Esophagus (tissue), 2 donors: ENCODE data around the gene COG1. TPM values are rescaled to one million over a fixed set of nuclear protein-coding genes. Genes with fewer than 3 reads are reported as not detected.

Experiments used
- H3K27ac ChIP-seq, 2 donors: one replicate each; pipeline ENCODE4 v1.5.1; 2013; ENCODE audit warnings: low read depth in 2 of 2, mild to moderate bottlenecking in 2 of 2, inconsistent platforms in 1 of 2, low read length in 1 of 2, moderate library complexity in 1 of 2
- H3K27me3 ChIP-seq, 2 donors: one replicate each; pipeline ENCODE4 v1.6.1; 2013; ENCODE audit warnings: low read length in 2 of 2, control low read depth in 1 of 2, mild to moderate bottlenecking in 1 of 2; ENCODE audit not compliant: insufficient read depth in 2 of 2, control insufficient read depth in 1 of 2
- H3K36me3 ChIP-seq, 2 donors: one replicate each; pipeline ENCODE4 v1.6.1; 2013; ENCODE audit warnings: low read length in 1 of 2; ENCODE audit not compliant: control insufficient read depth in 2 of 2, insufficient read depth in 2 of 2
- H3K4me1 ChIP-seq, 2 donors: one replicate each; pipeline ENCODE4 v1.6.1; 2013; ENCODE audit warnings: low read length in 1 of 2; ENCODE audit not compliant: control insufficient read depth in 2 of 2, insufficient read depth in 2 of 2
- H3K4me3 ChIP-seq, 2 donors: one replicate each; pipeline ENCODE4 v1.5.1; 2013; ENCODE audit warnings: low read length in 2 of 2, mild to moderate bottlenecking in 2 of 2, low read depth in 1 of 2, moderate library complexity in 1 of 2
- H3K9me3 ChIP-seq, 2 donors: one replicate each; pipeline ENCODE4 v1.6.1; 2013; ENCODE audit warnings: mild to moderate bottlenecking in 2 of 2, low read depth in 1 of 2, low read length in 1 of 2, moderate library complexity in 1 of 2; ENCODE audit not compliant: control insufficient read depth in 2 of 2, insufficient read depth in 1 of 2
- WGBS, 2 donors: extraction: QIAGEN DNeasy Blood & Tissue Kit; methylation state at CpG; one replicate each; pipeline ENCODE4 v1.1.7; 2013; 5-methylcytosine and 5-hydroxymethylcytosine counted together
- polyA plus RNA-seq, 2 donors: library from polyadenylated mRNA; stranded (reverse); fragments of 200-250 nt; gene quantifications; one replicate each; pipeline ENCODE4 v1.2.3, GENCODE V29; 2013
- donor health status: healthy with polysubstance abuse.
- donor health status: Bipolar disorder and iron deficiency.

Gene COG1
- polyA plus RNA-seq, 2 donors, result 11.0 to 13.0 TPM

DNA sequence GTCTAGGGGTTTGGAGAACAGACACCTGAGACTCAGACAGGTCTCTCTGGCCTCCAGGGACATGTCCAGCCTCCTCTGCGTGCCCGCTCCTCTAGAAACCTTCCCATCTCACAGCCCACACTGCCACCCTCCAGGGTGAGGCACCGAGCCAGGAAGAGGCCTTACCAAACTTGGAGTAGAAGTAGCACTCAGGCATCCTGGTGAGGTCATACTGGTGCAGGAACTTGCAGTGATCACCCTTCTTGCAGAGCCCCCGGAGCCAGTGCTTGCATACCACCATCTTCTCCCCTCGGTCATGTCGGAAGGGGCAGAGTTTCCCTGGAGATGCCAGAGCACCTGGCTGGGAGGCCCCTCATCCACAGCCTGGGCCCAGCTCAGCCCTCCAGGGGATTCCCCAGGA is 64.7 kb downstream of the COG1 start:
- no peaks in the 10 kb centered on the region for H3K9me3 ChIP-seq
- no peak overlapping the region for H3K4me3 ChIP-seq
- WGBS, 2 donors, result 82% methylated on average over 6 of the region's 6 CpGs
- no peaks in the 10 kb centered on the region for H3K27me3 ChIP-seq
- H3K4me1 ChIP-seq, result peaks cover 0 to 3% of the 10 kb centered on the region in 2 donors
- H3K27ac ChIP-seq, result no peak overlapping the region
- no peaks in the 10 kb centered on the region for H3K36me3 ChIP-seq

Other genes starting within 250 kb of the COG1 start
- gene SLC39A11, start 100.4 kb upstream of the COG1 start, polyA plus RNA-seq, result 10 to 100 TPM; 10.6 to 11.7 TPM
- gene SSTR2, start 28.0 kb upstream of the COG1 start, polyA plus RNA-seq, result under 1 TPM; 0.02 to 0.06 TPM
- gene CPSF4L, start 68.8 kb downstream of the COG1 start, polyA plus RNA-seq, result not detected
- gene CDC42EP4, start 118.9 kb downstream of the COG1 start, polyA plus RNA-seq, result 10 to 100 TPM; 15.7 to 20.0 TPM